Upper lobe of right lung (tissue), 1 donor: Measurements from ENCODE around the gene MXRA8. TPM values are rescaled to one million over a fixed set of nuclear protein-coding genes. Genes with fewer than 3 reads are reported as not detected.

Experiments used
- ATAC-seq: fragments of 200-7000 bp; cut with Tn5 transposase; one replicate; pipeline ENCODE4 v1.9.1; 2020; ENCODE audit warnings: mild to moderate bottlenecking, moderate library complexity
- DNase-seq: peaks from one replicate; pipeline ENCODE4 v3.0.0-alpha.2; 2020
- H3K27ac ChIP-seq: fragments of 200-600 bp; one replicate; pipeline ENCODE4 v1.8.0; 2022
- H3K27me3 ChIP-seq: fragments of 200-600 bp; one replicate; pipeline ENCODE4 v1.8.0; 2022; ENCODE audit warnings: mild to moderate bottlenecking
- H3K36me3 ChIP-seq: fragments of 200-600 bp; one replicate; pipeline ENCODE4 v1.8.0; 2022
- H3K4me1 ChIP-seq: fragments of 200-600 bp; one replicate; pipeline ENCODE4 v1.8.0; 2022
- H3K4me3 ChIP-seq: fragments of 200-600 bp; one replicate; pipeline ENCODE4 v1.8.0; 2022; ENCODE audit warnings: mild to moderate bottlenecking
- H3K9me3 ChIP-seq: fragments of 200-600 bp; one replicate; pipeline ENCODE4 v1.8.0; 2022
- CTCF ChIP-seq: fragments of 200-600 bp; IDR thresholded peaks from one replicate; pipeline ENCODE4 v1.8.0; 2022; ENCODE audit warnings: antibody characterized with exemption
- intact Hi-C: fragments of 100-400 bp; cut with DNase I; formaldehyde crosslinking; loops from one replicate; pipeline ENCODE4 v1.11.0; 2022
- total RNA-seq: library from RNA; stranded (reverse); fragmentation: NEBNext Ultra II Directional; extraction: Animal tissue kit (Norgen Biotek cat#: 25700); gene quantifications from one replicate; pipeline ENCODE4 v1.2.1, GENCODE V29; 2021
- donor health status: DM: no; HTN: yes; CAD: no; lungs with severe emphysema.

MXRA8 gene
- total RNA-seq, 1 donor from 2014 or later, result 66.3 TPM

GRCh38 chr1:1398677-1399186 lies 40.4 kb upstream of the MXRA8 start:
- Histone ChIP-seq H3K27me3 (no peaks in the 10 kb centered on the region), H3K27ac (peak overlapping the region; percentile 94), H3K4me1 (peaks cover 22% of the 10 kb centered on the region), H3K36me3 (peaks cover 71% of the 10 kb centered on the region), H3K9me3 (no peaks in the 10 kb centered on the region), H3K4me3 (peak overlapping the region; percentile 99)
- peak; percentile 1 for ATAC-seq
- intact Hi-C loops, result no loop called here
- TF ChIP-seq CTCF, result no peak
- no peak for DNase-seq

- no peak for TF ChIP-seq CTCF
- no peak for DNase-seq
- H3K4me3 ChIP-seq, result peak overlapping the region; percentile 99
- H3K36me3 ChIP-seq, result peaks cover 71% of the 10 kb centered on the region
- H3K27ac ChIP-seq, result peak overlapping the region; percentile 94
- H3K4me1 ChIP-seq, result peaks cover 22% of the 10 kb centered on the region
- ATAC-seq, result no peak
- no peaks in the 10 kb centered on the region for H3K27me3 ChIP-seq
- intact Hi-C loops, result no loop called here
- H3K9me3 ChIP-seq, result no peaks in the 10 kb centered on the region
Observed at GRCh38 chr1:1397839-1398523, 39.6 kb upstream of the MXRA8 start.

- TF ChIP-seq CTCF, result no peak
- ATAC-seq, result no peak
- H3K36me3 ChIP-seq, result peaks cover 74% of the 10 kb centered on the region
- no peaks in the 10 kb centered on the region for H3K27me3 ChIP-seq
- H3K4me3 ChIP-seq, result no peak overlapping the region
- intact Hi-C loops, result no loop called here
- H3K4me1 ChIP-seq, result peaks cover 14% of the 10 kb centered on the region
- DNase-seq, result no peak
- H3K9me3 ChIP-seq, result no peaks in the 10 kb centered on the region
- H3K27ac ChIP-seq, result no peak overlapping the region
Observed at GRCh38 chr1:1395166-1395565, 36.8 kb upstream of the MXRA8 start.

DNA sequence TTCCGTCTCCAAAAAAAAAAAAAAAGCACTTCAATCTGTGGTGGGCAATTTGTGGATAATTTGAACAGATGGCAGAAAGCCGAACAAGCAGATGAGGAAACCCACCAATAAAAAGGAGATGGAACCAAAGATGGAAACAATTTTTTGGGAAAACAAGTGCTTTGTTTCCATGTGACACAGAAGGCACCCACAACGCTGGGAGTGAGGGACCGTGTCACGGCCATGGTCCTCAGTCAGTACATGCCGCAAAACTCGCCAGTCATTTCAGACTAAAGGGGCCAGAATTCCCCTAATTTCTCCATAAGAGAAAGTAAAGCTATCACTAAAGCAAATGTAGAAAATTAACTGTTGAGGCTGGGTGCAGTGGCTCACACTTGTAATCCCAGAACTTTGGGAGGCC lies 35.8 kb upstream of the MXRA8 start:
- DNase-seq (no peak), ATAC-seq (no peak)
- Histone ChIP-seq H3K4me3 (no peak overlapping the region), H3K4me1 (peaks cover 11% of the 10 kb centered on the region), H3K27ac (no peak overlapping the region), H3K9me3 (no peaks in the 10 kb centered on the region), H3K27me3 (no peaks in the 10 kb centered on the region), H3K36me3 (peaks cover 85% of the 10 kb centered on the region)
- intact Hi-C loops, result no loop called here
- no peak for TF ChIP-seq CTCF

DNA sequence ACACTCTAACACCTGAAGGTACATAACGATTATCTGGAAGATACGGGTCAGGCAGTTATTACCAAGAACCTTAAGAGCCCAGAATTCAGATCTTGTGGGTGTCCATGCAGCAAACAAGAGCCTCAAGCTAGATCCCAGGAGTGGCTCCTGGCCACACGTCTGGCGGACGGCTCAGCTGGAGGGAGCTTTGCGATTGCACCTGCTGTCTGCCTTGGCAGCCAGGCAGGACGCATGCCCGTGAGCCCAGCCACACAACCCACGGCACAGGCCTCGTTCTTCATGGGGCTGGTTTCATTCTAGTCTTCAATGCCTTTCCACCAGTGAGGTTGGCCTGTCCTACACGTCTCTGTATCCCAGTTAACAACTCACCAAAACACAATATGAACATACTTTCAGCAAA lies 35.1 kb upstream of the MXRA8 start:
- Histone ChIP-seq H3K36me3 (peaks cover 92% of the 10 kb centered on the region), H3K4me1 (peaks cover 11% of the 10 kb centered on the region), H3K9me3 (no peaks in the 10 kb centered on the region), H3K4me3 (no peak overlapping the region), H3K27ac (no peak overlapping the region), H3K27me3 (no peaks in the 10 kb centered on the region)
- ATAC-seq (no peak), DNase-seq (no peak)
- TF ChIP-seq CTCF, result no peak
- intact Hi-C loops, result no loop called here
